SK-N-DZ (cell line): ENCODE results near the gene RNASE9. TPM values are rescaled to one million over a fixed set of nuclear protein-coding genes. Genes with fewer than 3 reads are reported as not detected.
"Not testable (repeated sequence)": the region's sequence is repeated elsewhere in the genome, so short reads cannot be mapped to it uniquely, and the experiment has no call there.

Source experiments
- DNase-seq: peaks from one replicate; pipeline ENCODE4 v3.0.0-alpha.2; 2015; ENCODE audit warnings: low spot score
- polyA plus RNA-seq, 2 experiments: library from polyadenylated mRNA; depleted of rRNA; stranded (reverse); fragments of >200 nt; gene quantifications; 2 replicates each; pipeline ENCODE4 v1.2.3, GENCODE V29; 2014

RNASE9 gene
- polyA plus RNA-seq (2014; cell fraction: cytosol; rRNA removed): not detected in 2 replicates
- not detected in 2 replicates for polyA plus RNA-seq (2014; cell fraction: nucleus; rRNA removed)

DNA sequence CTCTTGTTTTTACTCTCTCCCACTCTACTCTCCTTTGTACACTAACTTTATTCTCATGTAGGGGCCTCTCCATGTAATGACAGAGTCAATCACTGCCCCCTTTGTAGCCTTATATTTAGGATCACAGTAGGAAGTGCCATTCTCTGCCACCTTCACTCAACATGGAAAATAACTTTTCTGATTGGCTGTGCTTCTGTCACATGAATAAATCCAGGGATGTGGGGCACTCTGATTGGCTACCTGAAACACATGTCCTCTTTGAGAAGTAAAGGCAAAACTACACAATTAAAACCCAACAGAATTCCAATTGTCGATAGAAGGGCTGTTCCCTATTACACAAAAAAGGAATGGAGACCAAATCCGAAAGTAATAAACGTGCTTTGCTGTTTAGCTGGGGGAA, at the start of gene RNASE9:
TSS of gene RNASE9 (minus strand) at position 87 of the 400 bp plus-strand sequence.
- no peak for DNase-seq

DNA sequence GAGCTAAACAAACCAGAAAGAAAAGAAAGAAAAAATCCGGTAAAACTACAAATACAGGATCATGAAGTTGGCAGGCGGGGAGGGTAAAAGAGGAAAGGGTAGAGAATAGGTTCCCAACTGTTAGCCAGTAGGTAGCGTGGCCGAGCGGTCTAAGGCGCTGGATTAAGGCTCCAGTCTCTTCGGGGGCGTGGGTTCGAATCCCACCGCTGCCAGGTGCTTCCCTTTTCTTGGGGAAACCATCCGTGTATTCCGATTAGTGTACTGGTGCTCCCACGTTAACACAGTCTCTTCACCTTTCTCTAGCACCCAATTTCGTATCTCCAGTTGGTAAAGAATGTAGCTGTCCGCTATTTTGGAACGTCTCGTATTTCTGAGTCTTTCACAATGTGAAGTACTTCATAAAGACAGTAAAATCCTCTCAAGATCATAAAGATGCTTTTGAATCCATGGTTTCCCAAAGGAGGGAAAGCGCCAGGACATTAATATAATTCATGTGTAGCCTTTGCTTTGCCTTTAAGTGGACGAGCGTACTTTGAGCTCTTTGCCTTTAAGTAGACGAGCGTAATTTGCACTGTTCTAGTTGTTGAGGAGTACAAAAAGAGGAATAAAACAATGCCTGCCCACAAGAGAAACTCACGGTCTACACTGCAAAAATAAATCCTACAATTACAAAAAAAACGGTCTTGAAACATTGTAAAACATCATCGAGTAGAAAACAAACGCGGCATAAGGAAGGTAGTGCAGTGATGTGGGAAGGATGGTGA, 49.3 kb upstream of the RNASE9 start:
- peak; percentile 78 for DNase-seq

DNA sequence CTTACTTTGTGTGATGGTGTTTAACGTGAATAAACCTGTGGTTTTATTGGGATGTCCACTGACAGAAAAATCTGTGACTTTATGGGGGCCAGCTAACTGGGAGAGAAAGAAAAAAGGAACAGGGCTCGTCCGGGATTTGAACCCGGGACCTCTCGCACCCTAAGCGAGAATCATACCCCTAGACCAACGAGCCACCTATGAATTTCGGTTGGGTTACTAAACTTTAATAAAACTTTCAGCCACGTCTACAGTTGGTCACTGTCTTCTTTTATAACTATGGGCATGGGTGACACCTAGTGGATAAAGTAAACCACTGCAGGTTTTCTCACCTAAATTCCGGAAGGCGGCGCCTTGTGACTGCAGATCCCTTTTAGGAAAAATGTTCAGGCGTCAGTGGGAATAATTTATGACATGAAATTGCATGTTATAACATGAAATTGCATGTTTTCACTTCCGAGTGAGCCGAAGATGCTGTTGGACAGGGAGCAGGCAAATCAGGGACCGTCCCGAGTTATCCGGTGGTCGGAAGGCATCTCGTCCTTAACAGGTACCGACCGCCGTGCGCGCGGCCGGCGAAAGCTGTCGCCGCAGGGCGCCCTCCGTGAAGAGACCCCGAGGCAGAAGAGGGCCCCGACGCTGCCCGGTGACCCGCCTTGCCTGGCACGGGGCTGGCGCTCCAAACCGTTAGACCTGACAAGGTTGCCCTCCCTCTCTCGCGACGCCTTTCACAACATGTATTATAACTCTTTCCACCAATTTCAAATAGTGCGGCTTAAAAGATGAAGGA, 48.6 kb upstream of the RNASE9 start:
- DNase-seq: peak; percentile 83

DNA sequence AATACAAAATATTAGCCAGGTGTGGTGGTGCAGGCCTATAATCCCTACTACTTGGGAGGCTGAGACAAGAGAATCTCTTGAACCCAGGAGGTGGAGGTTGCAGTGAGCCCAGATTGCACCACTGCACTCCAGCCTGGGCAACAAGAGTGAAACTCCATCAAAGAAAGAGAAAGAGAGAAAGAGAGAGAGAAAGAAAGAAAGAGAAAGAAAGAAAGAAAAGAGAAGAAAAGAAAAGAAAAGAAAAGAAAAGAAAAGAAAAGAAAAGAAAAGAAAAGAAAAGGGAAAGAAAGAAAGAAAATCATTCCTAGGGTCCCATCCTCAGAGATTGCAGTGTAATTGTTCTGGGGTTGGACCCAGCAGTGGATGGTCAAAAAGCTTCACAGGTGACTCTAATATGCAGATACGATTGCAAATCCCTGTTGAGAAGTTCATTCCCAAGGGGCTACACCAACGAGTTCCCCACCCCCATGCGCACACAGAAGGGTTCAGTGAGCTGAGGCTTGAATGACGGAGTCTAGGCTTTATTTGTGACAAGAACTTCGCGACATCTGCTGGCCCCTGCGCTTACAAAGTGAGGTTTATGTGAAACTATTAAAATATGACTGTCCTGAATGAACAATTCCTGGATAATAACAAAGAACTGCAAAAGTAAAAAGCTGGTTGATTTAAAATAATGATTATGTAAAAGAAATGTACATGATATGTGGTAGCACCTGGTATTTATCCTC, 47.7 kb upstream of the RNASE9 start:
- no peak for DNase-seq

DNA sequence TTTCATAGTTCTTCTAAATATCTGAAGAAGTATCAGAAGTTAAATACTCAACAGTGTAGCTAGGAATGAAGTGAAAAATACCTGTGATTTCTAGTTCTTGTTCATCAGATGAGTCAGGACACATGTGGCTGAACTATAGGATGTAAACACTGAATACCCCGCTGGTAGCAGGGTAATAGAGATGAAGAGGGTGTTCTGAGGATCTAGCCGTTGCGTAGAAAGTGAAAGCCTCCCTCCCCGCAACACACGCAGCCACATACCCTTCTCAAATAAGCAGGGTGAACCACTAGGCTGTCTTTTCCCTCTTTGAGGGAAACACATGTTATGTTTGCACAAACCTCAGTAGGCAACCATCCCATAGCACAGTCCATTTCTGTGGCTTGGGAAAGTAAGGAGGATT, 46.8 kb upstream of the RNASE9 start:
- no peak for DNase-seq

DNA sequence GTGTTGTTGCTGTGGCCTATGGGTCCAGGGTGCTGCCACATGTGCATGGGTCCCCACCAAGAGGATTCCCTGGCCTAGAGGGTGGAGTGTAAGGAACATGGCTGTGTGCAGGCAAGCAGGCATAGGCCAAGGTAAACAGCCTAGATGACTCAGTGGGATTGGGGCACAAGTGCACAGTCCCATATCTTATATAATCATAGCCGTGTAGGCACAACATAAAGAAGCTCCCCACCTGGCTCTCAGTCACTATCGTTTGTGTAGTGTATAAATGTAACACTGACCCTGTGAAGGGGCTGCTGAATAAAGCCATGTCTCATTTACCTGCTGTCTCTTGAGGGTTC, 46.0 kb upstream of the RNASE9 start:
- no peak for DNase-seq

DNA sequence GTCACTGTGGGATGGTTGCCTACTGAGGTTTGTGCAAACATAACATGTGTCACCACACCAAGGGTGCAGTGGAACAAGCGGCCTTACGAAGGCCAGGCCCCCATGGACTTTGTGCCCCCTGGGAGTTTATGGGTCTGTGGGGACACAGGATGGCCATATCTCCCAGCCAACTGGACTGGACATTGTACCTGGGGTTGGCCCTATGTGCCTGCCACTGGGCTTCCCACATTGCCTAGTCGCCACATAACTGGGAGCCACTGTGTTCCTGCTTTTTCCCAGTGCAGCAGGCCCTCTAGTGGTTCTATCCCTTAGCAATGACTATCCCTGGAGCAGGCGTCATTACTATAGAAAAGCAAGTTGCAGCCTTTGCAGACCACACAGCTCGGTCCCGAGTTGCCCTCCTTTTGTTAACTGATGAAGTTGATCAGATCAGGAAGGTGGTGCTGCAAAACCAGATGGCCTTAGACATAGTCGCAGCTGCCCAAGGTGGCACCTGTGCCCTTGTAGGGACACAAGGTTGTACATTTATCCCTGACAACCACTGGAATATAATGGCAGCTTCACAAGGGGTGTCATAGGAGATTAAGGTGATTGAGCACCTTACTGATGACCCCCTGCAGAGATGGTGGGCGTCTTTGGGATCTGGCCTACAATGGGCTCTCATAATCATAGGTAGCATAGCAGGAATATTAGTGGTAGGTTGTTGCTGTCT, 45.5 kb upstream of the RNASE9 start:
- DNase-seq: no peak

DNA sequence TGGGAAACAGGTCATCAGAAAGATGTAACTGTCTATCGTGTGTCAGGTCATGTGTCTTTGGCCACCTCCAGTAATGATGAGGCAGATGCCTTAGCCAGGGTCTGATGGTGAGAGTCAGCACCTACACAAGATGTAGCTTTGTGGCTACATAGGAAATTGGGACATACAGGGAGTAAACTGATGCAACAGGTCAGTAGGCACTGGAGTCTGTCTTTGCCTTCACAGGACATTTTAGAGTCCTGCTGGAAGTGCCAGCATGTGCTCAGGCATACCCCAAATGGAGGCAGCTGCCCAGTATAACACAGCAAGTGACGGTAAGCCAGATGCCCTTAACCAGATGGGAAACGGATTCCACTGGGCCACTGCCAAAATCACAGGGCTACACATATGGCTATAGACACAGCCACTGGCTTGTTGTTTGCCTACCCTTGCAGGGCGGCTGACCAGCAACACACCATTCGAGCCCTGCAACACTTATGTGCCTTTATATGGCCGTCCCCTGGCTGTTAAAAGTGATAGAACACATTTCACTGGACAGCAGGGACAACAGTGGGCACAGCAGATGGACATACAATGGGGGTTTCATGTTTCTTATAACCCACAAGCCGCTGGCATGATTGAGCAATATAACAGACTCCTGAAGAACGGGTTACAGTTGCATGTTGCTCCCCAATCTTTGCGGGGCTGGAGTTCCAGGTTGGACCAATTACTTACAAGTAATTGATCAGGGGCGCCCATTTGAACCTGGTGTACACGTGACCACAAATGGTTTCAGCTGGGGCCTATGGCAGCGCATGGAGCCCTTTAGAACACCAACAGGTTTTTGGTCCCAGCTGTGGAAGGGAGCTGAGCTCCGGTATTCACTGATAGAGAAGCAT, 43.2 kb upstream of the RNASE9 start:
- no peak for DNase-seq

DNA sequence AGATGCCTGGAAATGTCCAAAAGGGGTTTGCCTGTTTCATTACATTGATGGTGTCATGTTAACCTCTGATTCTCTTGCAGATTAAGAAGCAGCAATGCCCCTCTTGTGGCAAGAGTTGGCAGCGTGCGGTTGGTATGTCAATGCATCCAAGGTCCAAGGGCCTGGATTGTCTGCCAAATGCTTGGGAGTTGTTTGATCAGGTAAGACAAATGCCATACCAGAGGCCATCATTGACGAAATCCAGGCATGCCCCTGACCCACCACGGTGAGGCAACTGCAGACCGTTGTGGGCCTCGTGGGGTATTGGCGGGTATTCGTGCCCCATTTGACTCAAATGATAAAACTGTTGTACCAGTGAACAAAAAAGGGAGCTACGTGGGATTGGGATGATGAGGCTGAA, 41.7 kb upstream of the RNASE9 start:
- no peak for DNase-seq

DNA sequence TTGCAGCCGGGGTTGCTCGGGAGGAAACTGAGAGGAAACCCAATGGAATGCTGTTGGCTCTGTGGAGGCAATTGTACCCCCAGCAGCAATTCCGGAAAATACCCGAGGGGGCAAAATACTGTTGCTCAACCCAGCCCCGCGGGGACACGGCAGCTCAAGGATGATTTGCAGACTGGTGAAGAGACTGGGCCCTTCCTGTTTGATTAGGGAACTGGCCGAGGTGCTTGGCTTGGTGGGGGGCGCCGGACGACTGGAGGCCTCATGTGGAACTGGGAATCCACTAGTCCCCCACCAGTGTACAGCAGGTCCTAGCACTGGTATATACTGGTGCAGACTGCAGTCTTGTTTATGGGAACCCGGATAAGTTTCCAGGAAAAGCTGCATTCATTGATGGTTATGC, 40.7 kb upstream of the RNASE9 start:
- DNase-seq: no peak

DNA sequence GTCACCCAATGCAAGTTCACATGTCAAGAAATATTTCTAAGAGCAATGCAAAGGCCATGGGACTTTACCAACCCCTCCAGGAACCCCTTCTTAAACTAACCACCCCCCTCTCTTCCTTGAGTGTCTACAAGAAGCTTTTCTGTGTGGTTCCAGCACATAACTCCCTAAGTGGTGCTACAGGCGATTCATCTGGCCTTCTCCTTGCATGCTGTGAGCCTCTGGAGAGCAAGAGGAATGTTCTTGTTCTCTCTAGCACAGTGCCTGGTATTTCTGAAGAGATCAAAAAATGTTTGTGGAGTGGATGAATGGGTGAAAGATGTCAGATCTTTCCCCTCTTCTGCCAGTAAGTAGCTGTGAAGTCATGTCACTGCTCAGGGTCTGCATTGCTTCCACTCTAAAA, 36.3 kb upstream of the RNASE9 start:
- no peak for DNase-seq

DNA sequence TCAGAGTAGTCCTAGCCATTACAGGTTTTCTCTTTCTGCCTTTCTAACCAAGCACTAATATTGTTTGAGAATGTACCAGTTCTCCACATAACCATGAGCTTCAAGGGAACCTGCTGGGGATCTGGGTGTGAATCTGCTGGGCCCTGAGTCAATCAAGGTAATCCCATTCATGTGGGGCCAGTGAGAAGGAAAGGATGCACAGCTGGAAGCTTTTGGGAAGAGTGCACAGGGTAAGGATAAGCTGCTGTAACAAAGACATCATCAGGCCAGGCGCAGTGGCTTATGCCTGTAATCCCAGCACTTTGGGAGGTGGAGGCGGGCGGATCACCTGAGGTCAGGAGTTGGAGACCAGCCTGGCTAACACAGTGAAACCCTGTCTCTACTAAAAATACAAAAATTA, 34.9 kb upstream of the RNASE9 start:
- not testable (repeated sequence) for DNase-seq

DNA sequence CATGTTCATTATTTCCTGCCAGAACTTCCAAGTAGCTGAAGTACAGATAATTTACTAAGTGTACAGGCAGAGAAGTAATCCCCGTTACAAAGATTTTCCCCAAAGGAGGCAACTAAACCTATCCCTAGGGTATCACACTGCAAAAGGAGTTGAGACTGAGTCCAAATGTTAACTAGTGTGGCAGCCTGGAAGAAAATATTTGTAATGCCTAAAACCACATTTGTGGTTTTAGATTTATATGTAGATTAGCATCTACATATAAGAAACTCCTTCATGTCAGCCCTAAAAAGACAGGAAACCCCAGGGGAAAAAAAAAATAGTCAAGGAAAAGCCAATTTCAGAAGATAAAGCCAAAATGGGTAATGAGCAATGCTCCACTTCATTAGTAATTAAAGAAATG, 31.7 kb upstream of the RNASE9 start:
- DNase-seq: no peak

DNA sequence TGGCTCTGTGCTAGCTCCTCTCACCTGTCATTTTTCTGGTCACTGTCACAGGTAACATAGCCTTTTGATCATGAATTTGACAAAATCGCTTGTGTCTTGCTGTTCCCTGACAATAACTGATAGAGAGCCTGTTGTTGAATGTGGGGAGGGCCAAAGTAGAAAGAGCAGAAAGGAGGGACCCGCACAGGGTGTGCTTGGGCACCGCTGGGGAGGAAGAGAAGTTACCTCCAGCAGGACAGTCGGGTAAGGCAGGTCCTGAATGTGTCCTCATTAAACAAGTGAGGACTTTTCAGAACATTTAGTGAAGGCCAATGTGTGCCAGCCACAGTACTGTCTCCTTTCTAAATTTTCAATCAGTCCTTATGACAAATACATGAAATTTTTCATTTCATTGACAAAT, 30.4 kb upstream of the RNASE9 start, which contains the start of gene RNASE12:
TSS of gene RNASE12 (minus strand) at position 142 of the 400 bp plus-strand sequence. CDS start 653 bp downstream, outside the sequence.
- no peak for DNase-seq

DNA sequence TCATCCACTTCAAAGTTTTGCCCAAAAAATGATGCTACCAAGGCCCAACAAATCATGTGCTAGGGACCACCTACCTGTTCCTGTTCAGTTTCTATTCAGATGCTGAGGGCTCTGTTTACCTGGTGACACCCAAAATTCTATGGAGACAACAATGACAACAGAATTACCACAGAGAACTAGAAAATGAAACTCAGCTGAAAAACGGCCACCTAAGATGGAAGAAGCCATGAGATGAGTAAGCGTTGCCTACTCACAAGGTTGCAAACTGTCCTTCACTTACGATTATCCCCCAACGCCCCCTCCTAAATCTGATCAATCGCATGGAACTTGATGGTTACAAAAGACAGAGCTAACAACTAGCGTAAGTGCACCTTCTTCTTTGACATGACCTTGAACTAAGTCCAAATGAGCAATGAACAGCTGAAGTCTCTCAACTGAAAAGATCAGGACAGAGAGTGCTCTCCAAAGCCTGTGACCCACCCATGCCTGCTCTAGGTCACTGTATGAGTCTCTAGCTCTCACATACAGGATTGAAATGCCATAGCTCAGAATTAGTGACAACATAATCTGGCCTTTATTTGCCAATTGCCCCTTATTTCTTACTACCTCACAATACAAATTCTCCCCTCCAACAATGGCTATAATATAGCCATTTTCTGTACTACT, 26.8 kb upstream of the RNASE9 start, which contains the start of gene RNASE11:
TSS of gene RNASE11 (minus strand) at position 513 of the 666 bp plus-strand sequence.
- DNase-seq: no peak

DNA sequence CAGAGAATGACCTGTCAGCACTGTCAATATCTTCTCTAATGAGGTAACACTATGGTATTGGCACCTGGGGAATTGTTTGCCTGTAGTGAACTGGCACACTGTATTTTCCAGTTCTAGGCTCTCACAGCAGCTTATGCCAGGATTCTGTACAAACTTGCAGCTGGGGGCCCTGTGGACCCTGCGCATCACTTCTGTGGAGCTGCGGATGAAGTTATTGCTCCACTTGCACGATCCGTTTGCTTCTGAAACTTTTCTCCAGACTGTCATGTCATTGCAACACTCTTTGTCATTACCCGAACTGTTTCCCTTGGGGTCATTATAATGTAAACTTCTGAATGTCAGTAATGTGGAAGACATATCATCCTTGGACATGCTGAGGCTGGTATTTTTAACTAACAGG, 23.1 kb upstream of the RNASE9 start:
- no peak for DNase-seq

DNA sequence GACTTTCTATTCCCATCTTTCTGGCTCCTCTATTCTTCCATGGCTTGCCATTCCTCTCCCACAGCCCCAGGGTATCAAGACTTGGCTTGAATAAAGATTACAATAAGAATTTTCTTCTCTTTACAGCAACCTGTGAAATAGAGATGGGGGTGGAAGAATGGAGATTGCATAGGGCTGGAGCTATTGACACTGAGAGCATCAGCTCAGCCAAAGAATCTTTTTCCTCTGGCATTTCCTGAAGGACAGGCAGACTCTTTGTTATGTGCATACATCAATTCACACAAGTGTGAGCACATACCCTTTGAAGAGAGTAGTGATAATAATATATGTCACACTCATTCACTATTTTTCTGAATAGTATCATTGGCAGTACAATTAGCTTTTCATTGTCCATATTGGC, 22.3 kb upstream of the RNASE9 start:
- DNase-seq: no peak

DNA sequence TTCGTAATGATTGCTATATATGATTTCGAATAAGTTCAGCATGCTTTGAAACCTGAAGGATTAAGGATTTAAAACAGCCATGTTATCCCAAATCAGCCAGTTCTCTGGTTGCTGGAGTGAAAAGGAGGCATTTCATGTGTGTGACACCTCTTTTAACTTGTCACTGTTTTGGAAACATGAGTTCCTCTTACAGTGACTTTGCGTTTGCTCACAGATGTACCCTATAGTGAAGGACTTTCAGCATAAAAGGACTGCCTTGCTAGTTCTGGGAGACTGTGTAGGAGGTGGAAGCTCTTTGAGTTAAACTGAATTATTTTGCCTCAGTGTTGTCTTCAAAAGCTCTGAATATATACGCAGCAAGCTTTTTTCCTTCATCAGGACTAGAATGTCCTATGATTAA, 19.4 kb upstream of the RNASE9 start:
- no peak for DNase-seq

DNA sequence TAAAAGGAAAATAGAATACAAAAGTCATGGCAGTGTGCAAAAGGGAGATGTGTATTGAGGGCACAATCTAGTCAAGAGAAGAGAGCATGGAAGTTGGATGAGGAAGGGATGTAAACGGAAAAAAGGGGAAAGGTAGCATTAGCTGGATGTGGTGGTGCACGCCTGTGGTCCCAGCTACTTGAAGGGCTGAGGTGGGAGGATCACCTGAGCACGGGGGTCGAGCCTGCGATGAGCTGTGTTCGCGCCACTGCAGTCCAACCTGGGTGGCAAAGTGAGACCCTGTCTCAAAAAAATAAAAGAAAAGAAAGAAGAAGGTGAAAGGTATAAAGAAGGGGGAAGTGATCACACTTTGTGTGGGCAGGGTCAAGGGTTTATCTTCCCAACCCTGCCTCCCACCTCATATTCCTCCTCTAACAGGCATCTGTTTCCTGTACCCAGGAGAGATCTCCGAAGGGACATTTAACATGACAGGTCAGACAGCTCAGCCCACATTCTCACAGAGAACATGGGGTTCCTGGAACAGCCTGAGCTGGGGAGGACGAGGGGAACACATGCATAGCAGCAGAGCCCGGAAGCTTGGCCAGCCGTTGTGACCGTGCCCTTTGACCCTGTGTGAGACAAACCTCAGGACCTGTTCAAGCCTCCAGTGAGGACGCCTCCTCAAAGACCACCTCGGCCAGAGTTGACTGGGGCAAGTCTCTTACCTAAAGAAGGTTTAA, 18.1 kb upstream of the RNASE9 start:
- no peak for DNase-seq
